Activated B cell treated with CpG ODN at 0.5 μM for 24 hours (primary cell): ENCODE results near the gene STK10. TPM values are rescaled to one million over a fixed set of nuclear protein-coding genes. Genes with fewer than 3 reads are reported as not detected.

Experiments
- ATAC-seq: fragments of 200-7000 bp; cut with Tn5 transposase; one replicate; pipeline ENCODE4 v1.10.0; 2021; ENCODE audit warnings: low read depth, mild to moderate bottlenecking, moderate library complexity
- CTCF ChIA-PET: fragments of 350-600 bp; sonication (Branson Sonifier 250); formaldehyde crosslinking; loops from one replicate; lab custom pipeline; 2021; ENCODE audit warnings: antibody characterized with exemption; lab: Charles Lee
- POLR2A ChIA-PET: fragments of 350-600 bp; sonication (Branson Sonifier 250); formaldehyde crosslinking; loops from one replicate; lab custom pipeline; 2021; ENCODE audit warnings: antibody characterized with exemption; lab: Charles Lee
- DNase-seq: peaks from one replicate; pipeline ENCODE4 v3.0.0; 2022
- H3K27ac Mint-ChIP-seq: one replicate; pipeline ENCODE4 v1.8.0; 2020; ENCODE audit warnings: mixed read lengths
- H3K27me3 Mint-ChIP-seq: one replicate; pipeline ENCODE4 v1.8.0; 2021; ENCODE audit warnings: mixed read lengths
- H3K36me3 Mint-ChIP-seq: one replicate; pipeline ENCODE4 v1.8.0; 2021; ENCODE audit warnings: low read depth, mixed read lengths
- H3K4me1 Mint-ChIP-seq: one replicate; pipeline ENCODE4 v1.8.0; 2021; ENCODE audit warnings: mixed read lengths
- H3K4me3 Mint-ChIP-seq: one replicate; pipeline ENCODE4 v1.8.0; 2020; ENCODE audit warnings: mild to moderate bottlenecking, mixed read lengths
- H3K9me3 Mint-ChIP-seq: one replicate; pipeline ENCODE4 v1.8.0; 2020; ENCODE audit warnings: mixed read lengths
- intact Hi-C: fragments of 100-400 bp; cut with micrococcal nuclease; formaldehyde crosslinking; loops from one replicate; pipeline ENCODE4 v1.15.1; 2024
- total RNA-seq: library from RNA; stranded (reverse); gene quantifications from 2 replicates; pipeline ENCODE4 v1.2.3, GENCODE V29; 2022
- TF ChIP-seq, protein P1 (sequence below): fragments of 200-600 bp; IDR thresholded peaks from one replicate; pipeline ENCODE4 v1.8.0; 2022; ENCODE audit warnings: antibody characterized with exemption, mild to moderate bottlenecking

Gene STK10
- total RNA-seq, 1 donor from 2014 or later = 276 TPM

DNA sequence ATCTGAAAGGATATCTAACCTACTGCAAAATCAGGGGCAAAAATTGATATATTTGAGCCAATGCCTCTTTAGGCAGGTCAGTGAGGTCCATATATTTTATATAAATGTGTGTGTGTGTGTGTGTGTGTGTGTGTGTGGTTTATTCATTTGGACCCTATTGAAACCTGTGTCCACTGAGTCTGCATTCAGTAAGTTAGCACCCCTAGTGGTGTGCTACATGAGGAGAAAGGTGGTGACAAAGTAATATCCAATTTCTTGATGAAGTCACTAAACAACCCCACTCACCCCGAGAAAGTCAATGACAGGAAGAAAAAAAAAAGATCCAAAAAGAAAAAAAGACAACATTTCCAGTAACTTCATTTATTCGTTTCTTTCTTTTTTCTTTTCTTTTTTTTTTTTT, 185.7 kb downstream of the STK10 start:
- Mint-ChIP-seq H3K27ac (peak overlapping the region; percentile 43), H3K27me3 (no peaks in the 10 kb centered on the region), H3K4me1 (peaks cover 81% of the 10 kb centered on the region), H3K9me3 (no peaks in the 10 kb centered on the region), H3K4me3 (no peak overlapping the region), H3K36me3 (peaks cover 10% of the 10 kb centered on the region)
- ATAC-seq (no peak), DNase-seq (no peak)
- intact Hi-C loops = loop anchor here (10.0 kb wide), 1 partner anchor 832 kb away; the partner anchor contains the start of gene ERGIC1
- TF ChIP-seq, protein P1, sequence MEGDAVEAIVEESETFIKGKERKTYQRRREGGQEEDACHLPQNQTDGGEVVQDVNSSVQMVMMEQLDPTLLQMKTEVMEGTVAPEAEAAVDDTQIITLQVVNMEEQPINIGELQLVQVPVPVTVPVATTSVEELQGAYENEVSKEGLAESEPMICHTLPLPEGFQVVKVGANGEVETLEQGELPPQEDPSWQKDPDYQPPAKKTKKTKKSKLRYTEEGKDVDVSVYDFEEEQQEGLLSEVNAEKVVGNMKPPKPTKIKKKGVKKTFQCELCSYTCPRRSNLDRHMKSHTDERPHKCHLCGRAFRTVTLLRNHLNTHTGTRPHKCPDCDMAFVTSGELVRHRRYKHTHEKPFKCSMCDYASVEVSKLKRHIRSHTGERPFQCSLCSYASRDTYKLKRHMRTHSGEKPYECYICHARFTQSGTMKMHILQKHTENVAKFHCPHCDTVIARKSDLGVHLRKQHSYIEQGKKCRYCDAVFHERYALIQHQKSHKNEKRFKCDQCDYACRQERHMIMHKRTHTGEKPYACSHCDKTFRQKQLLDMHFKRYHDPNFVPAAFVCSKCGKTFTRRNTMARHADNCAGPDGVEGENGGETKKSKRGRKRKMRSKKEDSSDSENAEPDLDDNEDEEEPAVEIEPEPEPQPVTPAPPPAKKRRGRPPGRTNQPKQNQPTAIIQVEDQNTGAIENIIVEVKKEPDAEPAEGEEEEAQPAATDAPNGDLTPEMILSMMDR = no peak
- POLR2A ChIA-PET = interaction anchor here (1.0 kb wide), 1 partner anchor 34 kb away, joined by 6 read pairs; no protein-coding TSS in a partner anchor
- CTCF ChIA-PET = interaction anchor here (0.7 kb wide), 1 partner anchor 80 kb away, joined by 3 read pairs; no protein-coding TSS in a partner anchor

DNA sequence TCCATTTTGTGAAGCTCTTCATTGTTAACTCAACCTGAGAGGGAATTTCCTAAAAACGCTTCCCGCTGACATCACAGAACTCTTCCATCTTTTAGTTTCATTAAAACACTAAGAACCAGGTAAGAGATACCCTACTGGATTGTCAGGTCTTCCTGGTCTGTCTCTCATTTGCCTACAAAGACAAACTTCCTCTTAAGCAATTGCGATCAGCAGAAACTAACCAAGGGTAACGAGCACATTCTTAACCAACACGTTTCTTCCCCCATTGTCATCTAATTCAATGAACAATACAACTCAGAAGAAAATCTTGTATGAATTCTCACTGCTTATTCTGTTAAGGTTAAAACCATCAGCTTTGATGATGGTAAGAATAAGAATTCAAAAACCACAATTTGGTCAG, 188.1 kb downstream of the STK10 start:
- DNase-seq = no peak
- peak overlapping the region; percentile 84 for H3K27ac Mint-ChIP-seq

DNA sequence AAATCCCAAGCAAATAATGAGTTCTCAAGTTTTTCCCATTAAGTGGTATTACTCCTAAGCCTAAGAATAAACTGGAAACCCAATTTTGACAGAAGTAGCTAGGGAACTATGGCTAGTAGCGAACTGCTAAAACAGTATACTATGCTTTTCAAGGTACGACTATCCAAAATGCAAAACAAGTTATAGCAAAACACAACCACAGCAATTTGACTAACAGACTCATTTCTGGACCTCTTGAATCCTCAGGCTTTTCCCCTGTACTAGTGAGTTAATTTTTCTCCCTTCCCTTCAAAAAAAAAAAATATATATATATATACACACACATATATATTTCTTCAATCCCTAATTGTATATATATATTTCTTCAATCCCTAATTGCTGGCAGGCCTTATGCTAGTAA, 188.9 kb downstream of the STK10 start:
- TF ChIP-seq, protein P1 = no peak
- Mint-ChIP-seq H3K4me1 (peaks cover 93% of the 10 kb centered on the region), H3K27me3 (no peaks in the 10 kb centered on the region), H3K4me3 (no peak overlapping the region), H3K27ac (peak overlapping the region; percentile 84), H3K9me3 (no peaks in the 10 kb centered on the region), H3K36me3 (peaks cover 18% of the 10 kb centered on the region)
- no peak for ATAC-seq
- intact Hi-C loops = loop anchor here (1.0 kb wide), 1 partner anchor 9 kb away; no protein-coding TSS in a partner anchor
- no peak for DNase-seq
- ChIA-PET CTCF (interaction anchor here (0.6 to 1.7 kb wide), 2 partner anchors 8 to 47 kb away, joined by 3 to 7 read pairs; partner anchors contain the start of gene FBXW11), POLR2A (interaction anchor here (0.6 to 2.1 kb wide), 2 partner anchors 8 to 14 kb away, joined by 3 to 15 read pairs; partner anchors contain the start of gene FBXW11)

More for the DNA sequence above, 188.1 kb downstream of the STK10 start:
- Mint-ChIP-seq H3K27me3 (no peaks in the 10 kb centered on the region), H3K9me3 (no peaks in the 10 kb centered on the region), H3K4me3 (peak overlapping the region; percentile 56), H3K36me3 (peaks cover 18% of the 10 kb centered on the region), H3K4me1 (peaks cover 90% of the 10 kb centered on the region)
- peak; percentile 76 for ATAC-seq
- ChIA-PET CTCF (no interaction called here), POLR2A (no interaction called here)
- TF ChIP-seq, protein P1 = no peak
- intact Hi-C loops = loop anchor here (1.0 to 10.0 kb wide), 2 partner anchors 10 to 835 kb away; partner anchors contain the start of gene ERGIC1

DNA sequence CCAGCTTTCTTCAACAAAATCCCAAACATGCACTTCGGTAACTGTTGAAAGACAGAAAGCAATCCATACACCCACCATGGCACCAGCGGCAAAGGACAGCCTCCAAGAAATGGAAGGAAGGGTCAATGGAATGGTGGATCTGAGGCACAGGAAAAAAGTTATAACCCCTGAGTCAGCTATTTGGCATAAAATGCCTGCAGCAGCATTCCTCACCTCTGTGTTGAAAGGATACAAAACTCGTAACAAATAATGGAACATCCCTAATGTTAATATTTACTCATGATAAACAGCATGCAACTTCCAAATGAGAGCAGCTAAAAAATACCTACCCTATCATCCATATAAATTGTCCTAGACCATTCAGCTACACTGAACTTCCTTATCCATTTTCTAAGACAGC, 191.0 kb downstream of the STK10 start:
- ChIA-PET POLR2A (interaction anchor here (0.6 to 4.9 kb wide), 4 partner anchors 9 to 37 kb away, joined by 3 to 35 read pairs (median 3); partner anchors contain the start of gene FBXW11), CTCF (interaction anchor here (1.3 to 1.4 kb wide), 2 partner anchors 62 to 85 kb away, joined by 4 to 5 read pairs; no protein-coding TSS in a partner anchor)
- ATAC-seq (no peak), DNase-seq (no peak)
- H3K4me3 Mint-ChIP-seq = no peak overlapping the region
- intact Hi-C loops = no loop called here
- H3K36me3 Mint-ChIP-seq = peaks cover 31% of the 10 kb centered on the region
- H3K4me1 Mint-ChIP-seq = peaks cover 93% of the 10 kb centered on the region
- H3K27me3 Mint-ChIP-seq = no peaks in the 10 kb centered on the region
- TF ChIP-seq, protein P1 = no peak
- H3K27ac Mint-ChIP-seq = no peak overlapping the region
- H3K9me3 Mint-ChIP-seq = no peaks in the 10 kb centered on the region

DNA sequence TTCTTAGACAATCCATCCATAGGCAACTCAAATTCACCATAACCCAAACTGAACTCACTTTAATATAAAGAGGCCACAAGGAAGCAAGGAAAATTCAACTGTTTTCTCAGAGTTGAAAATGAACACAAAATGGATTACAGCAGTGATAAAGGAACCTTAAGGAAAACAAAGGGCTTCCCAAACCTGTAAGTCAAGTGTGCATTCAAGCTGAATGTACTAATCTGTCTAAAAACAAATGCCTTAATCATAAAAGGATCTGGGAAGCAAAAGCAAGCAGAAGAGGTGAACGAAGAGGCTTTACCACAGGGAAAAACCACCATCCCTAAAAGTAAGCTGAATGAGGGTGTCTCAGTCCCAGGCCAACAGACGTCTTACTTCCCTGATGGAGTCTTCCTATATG, 195.2 kb downstream of the STK10 start:
- Mint-ChIP-seq H3K27ac (peak overlapping the region; percentile 1), H3K36me3 (peaks cover 54% of the 10 kb centered on the region), H3K4me3 (no peak overlapping the region), H3K4me1 (peaks cover 80% of the 10 kb centered on the region), H3K9me3 (no peaks in the 10 kb centered on the region), H3K27me3 (no peaks in the 10 kb centered on the region)
- ATAC-seq (no peak), DNase-seq (no peak)
- TF ChIP-seq, protein P1 = no peak
- ChIA-PET POLR2A (interaction anchor here (1.1 to 4.9 kb wide), 2 partner anchors 12 to 14 kb away, joined by 3 to 35 read pairs; partner anchors contain the start of gene FBXW11), CTCF (interaction anchor here (1.1 kb wide), 1 partner anchor 81 kb away, joined by 5 read pairs; no protein-coding TSS in a partner anchor)
- intact Hi-C loops = no loop called here
